Cortex of kidney (tissue), 1 donor: ENCODE results near the gene CAMK2A.

Experiments
- DNase-seq: peaks from one replicate; lab custom pipeline; 2025; lab: John Stamatoyannopoulos, UW

Gene CAMK2A

GRCh38 chr5:150278916-150279315 lies 10.7 kb downstream of the CAMK2A start:
- no peak for DNase-seq

GRCh38 chr5:150278046-150278730 lies 11.4 kb downstream of the CAMK2A start:
- no peak for DNase-seq

- DNase-seq = no peak
These were observed 12.5 kb downstream of the CAMK2A start for GRCh38 chr5:150277043-150277442.

GRCh38 chr5:150274811-150275210 lies 14.8 kb downstream of the CAMK2A start:
- no peak for DNase-seq

GRCh38 chr5:150272531-150272930 lies 17.0 kb downstream of the CAMK2A start:
- no peak for DNase-seq

- no peak for DNase-seq
These were observed 17.6 kb downstream of the CAMK2A start for GRCh38 chr5:150271923-150272322.

GRCh38 chr5:150271296-150271692 lies 18.3 kb downstream of the CAMK2A start:
- no peak for DNase-seq

- DNase-seq = no peak
These were observed 18.9 kb downstream of the CAMK2A start for GRCh38 chr5:150270541-150271295.

- no peak for DNase-seq
These were observed 22.7 kb downstream of the CAMK2A start for GRCh38 chr5:150266871-150267291.

- DNase-seq = no peak
These were observed 23.6 kb downstream of the CAMK2A start for GRCh38 chr5:150265870-150266383.

GRCh38 chr5:150264667-150265603 lies 24.6 kb downstream of the CAMK2A start:
- DNase-seq = no peak

- no peak for DNase-seq
These were observed 25.6 kb downstream of the CAMK2A start for GRCh38 chr5:150263801-150264621.

GRCh38 chr5:150263375-150263775 lies 26.2 kb downstream of the CAMK2A start:
- DNase-seq = no peak

GRCh38 chr5:150262502-150262901 lies 27.1 kb downstream of the CAMK2A start:
- DNase-seq = no peak

GRCh38 chr5:150261231-150261630 lies 28.3 kb downstream of the CAMK2A start:
- no peak for DNase-seq

GRCh38 chr5:150258130-150258529 lies 31.4 kb downstream of the CAMK2A start:
- no peak for DNase-seq

GRCh38 chr5:150257424-150257823 lies 32.1 kb downstream of the CAMK2A start:
- DNase-seq = no peak

GRCh38 chr5:150256410-150257064 lies 33.0 kb downstream of the CAMK2A start:
- DNase-seq = no peak

GRCh38 chr5:150255659-150256409 lies 33.7 kb downstream of the CAMK2A start:
- no peak for DNase-seq

GRCh38 chr5:150254774-150255173 lies 34.8 kb downstream of the CAMK2A start:
- DNase-seq = no peak
